Choroid plexus epithelial cell (primary cell): ENCODE results near the gene PAQR5.

ENCODE experiments used
- DNase-seq: peaks from one replicate; pipeline ENCODE4 v3.0.0-alpha.2; 2010; ENCODE audit warnings: low read depth
- H3K4me3 ChIP-seq: 2 replicates; pipeline ENCODE4 v1.5.1; 2011; ENCODE audit warnings: low read depth, mild to moderate bottlenecking, control low read depth, low read length, moderate library complexity
- CTCF ChIP-seq: conservative IDR thresholded peaks from 2 replicates; pipeline ENCODE4 v1.5.1; 2011; ENCODE audit warnings: low read depth, mild to moderate bottlenecking, control low read depth, inconsistent platforms, low read length, moderate library complexity

PAQR5 gene

GRCh38 chr15:69275074-69275670, 23.5 kb upstream of the PAQR5 start:
- DNase-seq = peak; percentile 96
- no peak for TF ChIP-seq CTCF
- H3K4me3 ChIP-seq = no peak overlapping the region

GRCh38 chr15:69275933-69276560, 22.7 kb upstream of the PAQR5 start:
- no peak overlapping the region for H3K4me3 ChIP-seq
- TF ChIP-seq CTCF = no peak

GRCh38 chr15:69277316-69277715, 21.4 kb upstream of the PAQR5 start:
- H3K4me3 ChIP-seq = no peak overlapping the region
- DNase-seq = no peak
- TF ChIP-seq CTCF = no peak

More at GRCh38 chr15:69275933-69276560, 22.7 kb upstream of the PAQR5 start:
- peak; percentile 42 for DNase-seq

GRCh38 chr15:69279636-69280035, 19.1 kb upstream of the PAQR5 start:
- DNase-seq = no peak
- no peak for TF ChIP-seq CTCF
- H3K4me3 ChIP-seq = no peak overlapping the region

- H3K4me3 ChIP-seq = no peak overlapping the region
- peak; percentile 30 for DNase-seq
- TF ChIP-seq CTCF = no peak
Observed at GRCh38 chr15:69280783-69281182, 17.9 kb upstream of the PAQR5 start.

- no peak overlapping the region for H3K4me3 ChIP-seq
- DNase-seq = no peak
Observed at GRCh38 chr15:69282104-69282743, 16.5 kb upstream of the PAQR5 start.

More at GRCh38 chr15:69282104-69282743, 16.5 kb upstream of the PAQR5 start:
- TF ChIP-seq CTCF = no peak
